Activated CD8-positive, alpha-beta memory T cell treated with anti-CD3 and anti-CD28 coated beads for 1 hour (primary cell): ENCODE data around the gene SNHG17.
"Not testable (repeated sequence)": the region's sequence is repeated elsewhere in the genome, so short reads cannot be mapped to it uniquely, and the experiment has no call there.

Experiments used
- DNase-seq, 2 donors: peaks; one replicate each; pipeline ENCODE4 v3.0.0-alpha.2; 2020; ENCODE audit warnings: low read depth in 1 of 2; ENCODE audit errors: extremely low read depth in 1 of 2

The SNHG17 gene

DNA sequence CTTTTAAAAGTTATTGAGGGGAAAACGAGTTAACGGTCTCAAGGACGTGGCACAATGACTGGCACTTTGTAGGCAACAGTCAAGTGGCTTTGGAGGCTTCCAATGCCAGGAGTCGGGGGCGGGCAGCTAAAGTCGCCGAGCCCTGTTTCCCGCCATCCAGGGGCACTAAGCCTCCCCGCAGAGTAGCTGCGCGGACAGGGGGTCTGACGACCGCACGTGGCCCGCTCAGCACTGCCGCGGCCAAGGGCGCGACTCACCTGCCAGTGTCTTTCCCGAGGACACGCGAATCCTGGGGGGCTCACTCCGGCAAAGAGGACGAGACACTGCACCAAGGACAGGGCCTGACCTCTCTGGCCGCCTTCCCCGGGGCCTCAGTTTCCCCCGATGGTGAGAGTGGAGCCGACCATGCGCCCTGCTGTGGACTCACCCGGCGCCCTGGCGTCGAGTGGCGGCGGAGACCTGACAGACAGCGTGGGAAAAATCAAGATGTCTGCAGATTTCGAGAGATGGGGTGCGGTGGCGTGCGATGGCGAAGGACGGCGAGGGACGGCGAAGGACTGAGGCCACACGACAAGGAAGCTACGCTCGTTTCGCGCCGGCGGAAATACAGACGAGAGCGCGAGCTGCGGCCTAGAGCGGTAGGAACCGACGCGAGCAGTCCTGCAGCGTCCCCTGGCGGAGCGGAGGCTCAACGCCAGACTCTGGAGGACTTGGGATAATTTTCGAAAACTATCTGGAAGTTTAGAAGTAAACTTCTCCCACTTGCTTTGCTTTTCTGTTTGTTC is at the start of gene SNHG17:
TSS of gene SNHG17 (minus strand) at position 559 of the 785 bp plus-strand sequence.
- peak; percentile 67 to 84 for DNase-seq

DNA sequence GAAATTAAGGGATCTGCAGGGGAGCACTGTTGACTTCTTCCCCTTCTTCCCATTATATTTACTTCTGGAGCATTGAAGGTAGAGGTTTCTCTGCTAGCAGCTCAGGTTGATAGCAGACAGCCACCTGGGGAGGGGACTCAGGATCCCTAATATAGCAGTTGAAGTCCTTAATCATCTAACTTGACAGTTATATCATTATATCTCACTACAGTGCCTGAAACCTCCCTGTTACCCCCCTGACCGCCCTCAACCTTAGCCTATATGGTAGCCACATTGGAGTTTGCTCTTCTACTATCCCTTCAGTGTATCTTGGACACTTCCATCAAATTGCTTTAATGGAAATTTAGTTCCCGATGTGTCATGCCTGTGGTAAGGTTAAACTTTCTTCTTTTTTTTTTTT is 44.5 kb upstream of the SNHG17 start:
- DNase-seq = no peak

DNA sequence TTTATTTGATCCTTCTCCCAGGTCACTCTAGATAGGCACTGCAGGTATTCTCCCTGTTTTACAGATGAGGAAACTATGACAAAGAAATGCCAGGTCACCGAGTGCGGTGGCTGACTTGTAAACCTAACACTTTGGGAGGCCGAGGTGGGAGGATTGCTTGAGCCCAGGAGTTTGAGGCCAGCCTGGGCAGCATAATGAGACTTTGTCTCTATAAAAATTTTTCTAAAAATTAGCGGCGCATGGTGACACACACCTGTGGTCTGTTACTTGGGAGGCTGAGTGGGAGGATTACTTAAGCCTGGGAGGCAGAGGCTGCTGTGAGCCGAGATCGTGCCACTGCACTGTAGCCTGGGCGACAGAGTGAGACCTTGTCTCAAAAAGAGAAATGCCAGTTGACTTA is 42.6 kb upstream of the SNHG17 start:
- DNase-seq = no peak

DNA sequence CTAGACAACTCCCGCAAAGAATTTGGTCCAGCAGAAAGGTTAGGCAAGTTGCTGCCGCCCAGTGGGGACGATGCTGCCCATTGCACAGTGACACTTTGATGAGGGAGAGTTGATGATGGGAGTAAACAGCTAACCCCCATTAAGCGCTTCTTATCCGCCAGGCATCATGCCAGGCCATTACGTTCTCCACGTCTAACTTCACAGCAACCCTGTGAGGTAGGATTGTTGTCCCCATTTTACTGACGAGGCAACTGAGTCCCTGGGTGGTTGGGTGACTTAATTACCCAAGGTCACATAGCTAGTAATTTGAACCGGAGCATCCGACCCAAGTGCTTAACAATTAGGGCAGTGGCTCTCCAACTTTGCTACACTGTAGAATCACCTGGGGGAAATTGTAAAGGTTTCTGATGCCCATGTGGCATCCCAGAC is 38.3 kb upstream of the SNHG17 start:
- no peak for DNase-seq

DNA sequence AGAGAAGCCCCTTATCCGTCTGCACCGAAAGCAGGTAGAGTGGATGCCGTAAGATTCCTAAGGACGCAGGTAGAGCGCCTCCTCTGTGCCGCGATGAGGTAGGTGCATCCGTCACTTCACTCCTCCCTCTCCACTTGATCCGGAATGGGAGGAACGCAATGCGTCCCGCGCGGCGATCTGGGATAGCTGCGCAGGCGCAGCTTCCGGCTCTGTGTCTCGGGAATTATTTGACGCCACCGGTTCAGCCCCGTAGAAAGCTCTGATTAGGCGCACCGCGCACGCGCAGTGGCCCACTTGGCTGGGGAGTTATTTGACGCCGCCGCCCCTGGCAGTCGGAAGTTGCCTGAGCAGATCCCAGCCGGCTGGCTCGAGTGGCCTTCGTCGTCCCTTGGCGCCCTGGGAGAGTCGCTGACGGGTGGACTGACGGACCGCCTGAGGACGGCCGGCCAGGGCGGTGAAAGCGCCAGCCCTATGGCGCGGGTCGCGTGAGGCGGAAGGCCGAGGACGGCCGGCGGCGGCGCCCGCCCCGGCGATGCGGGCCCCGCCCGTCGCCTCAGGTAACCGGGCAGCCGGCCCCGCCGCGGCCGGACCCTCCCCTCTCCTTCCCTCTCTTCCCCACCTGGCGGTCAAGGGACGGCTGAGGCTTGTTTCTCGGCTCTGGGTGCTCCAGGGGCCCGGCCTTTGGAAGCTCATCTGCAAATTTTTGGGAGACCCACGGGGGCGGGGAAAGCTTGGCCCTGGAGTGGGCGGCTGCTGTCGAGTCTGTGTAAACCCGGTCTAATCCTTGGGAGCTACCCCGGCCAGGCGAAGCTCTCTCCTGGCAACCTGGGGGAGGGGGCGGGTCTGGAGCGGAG is 37.6 kb upstream of the SNHG17 start, which contains the start of gene RALGAPB:
TSS of gene RALGAPB (plus strand) at position 331 of the 854 bp plus-strand sequence. CDS start 15,590 bp downstream, outside the sequence.
- peak; percentile 97 for DNase-seq

DNA sequence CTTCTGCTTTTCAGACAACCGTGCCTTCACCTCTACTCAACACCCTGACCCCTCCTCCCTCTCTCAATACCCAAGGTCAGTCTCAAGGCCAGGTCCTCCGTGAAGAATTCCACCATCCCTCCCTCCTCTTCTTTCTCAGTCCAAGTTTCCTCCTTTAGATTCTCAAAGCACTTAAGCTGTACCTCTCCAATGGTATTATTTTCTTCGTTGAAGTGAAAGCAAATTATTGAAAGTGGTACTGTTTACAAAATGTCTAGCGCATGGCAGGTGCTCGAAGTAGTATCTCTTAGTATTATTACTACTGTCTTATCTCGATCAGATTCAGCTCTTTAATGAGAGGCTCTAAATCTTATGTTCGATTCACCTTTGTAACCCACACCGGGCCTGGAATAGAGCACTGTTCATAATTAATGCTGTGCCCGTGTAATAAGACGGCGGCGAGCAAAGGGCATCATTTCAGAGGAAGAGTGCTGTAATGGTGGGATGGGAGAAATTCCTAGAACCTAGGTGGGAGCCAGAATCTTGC is 36.9 kb upstream of the SNHG17 start:
- DNase-seq = no peak

DNA sequence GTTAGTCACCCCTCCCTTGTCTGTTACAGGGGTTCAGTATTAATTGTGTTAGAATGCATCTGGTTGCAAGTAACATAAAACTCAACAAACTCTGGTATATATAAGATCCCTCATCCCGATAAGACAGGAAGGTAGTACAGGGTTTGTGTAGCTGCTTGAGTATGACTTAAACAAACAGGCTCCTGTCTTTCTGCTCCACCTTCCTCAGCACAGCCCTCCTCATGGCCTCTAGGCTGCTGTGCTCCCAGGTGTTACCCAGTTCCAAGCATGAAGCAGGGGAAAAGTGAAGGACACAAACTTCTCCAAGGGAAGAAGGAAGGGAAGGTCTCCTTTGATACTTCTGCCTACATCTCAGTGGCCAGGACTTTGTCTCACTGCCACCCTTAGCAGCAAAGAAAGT is 36.1 kb upstream of the SNHG17 start:
- DNase-seq = no peak

DNA sequence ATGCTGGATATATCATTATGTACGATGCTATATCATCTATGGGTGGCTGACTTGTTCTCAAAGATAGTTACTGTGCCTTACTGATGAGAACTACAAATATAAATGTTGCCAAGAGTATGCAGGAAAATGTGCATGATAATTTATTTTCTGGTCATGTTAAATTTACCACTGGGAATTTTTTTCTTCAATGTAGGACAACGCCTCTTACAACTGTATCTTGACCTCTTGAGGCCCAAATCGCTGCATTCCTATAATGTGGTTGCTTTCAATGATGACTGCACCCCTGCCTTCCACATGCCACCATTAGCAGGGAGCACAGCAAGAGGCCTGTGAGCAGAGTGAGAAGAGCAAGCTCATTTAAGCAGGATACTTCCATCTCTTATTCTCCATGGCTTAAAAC is 31.9 kb upstream of the SNHG17 start:
- DNase-seq = no peak

DNA sequence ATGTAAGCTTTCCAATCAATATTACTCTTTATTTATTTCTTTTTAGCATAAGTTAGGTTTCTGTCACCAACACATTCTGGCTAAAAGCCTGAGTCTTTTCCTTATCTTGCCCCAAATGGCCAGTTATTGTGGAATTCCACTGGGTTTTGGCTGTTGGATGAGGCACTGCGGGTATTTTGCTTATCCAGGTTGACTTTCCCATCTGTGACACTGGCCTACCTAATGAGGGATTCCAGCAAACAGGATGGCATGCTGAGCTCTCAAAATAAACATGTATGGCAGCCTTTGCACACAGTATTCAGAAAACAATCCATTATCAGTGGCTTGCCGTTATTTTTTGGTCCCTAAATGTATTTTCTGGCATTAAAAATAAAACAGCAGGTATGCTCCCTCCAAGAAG is 31.0 kb upstream of the SNHG17 start:
- DNase-seq = no peak

DNA sequence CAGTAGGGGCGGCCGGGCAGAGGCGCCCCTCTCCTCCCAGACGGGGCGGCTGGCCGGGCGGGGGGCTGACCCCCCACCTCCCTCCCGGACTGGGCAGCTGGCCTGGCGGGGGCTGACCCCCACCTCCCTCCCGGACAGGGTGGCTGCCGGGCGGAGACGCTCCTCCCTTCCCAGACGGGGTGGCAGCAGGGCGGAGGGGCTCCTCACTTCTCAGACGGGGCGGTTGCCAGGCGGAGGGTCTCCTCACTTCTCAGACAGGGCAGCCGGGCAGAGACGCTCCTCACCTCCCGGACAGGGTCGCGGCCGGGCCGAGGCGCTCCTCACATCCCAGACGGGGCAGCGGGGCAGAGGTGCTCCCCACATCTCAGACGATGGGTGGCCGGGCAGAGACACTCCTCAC is 26.4 kb upstream of the SNHG17 start:
- not testable (repeated sequence) for DNase-seq

DNA sequence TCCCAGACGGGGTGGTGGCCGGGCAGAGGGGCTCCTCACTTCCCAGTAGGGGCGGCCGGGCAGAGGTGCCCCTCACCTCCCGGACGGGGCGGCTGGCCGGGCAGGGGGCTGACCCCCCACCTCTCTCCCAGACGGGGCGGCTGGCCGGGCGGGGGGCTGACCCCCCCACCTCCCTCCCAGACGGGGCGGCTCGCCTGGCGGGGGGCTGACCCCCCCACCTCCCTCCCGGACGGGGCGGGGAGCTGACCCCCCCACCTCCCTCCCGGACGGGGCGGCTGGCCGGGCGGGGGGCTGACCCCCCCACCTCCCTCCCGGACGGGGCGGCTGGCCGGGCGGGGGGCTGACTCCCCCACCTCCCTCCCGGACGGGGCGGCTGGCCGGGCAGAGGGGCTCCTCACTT is 26.0 kb upstream of the SNHG17 start:
- DNase-seq = not testable (repeated sequence)

DNA sequence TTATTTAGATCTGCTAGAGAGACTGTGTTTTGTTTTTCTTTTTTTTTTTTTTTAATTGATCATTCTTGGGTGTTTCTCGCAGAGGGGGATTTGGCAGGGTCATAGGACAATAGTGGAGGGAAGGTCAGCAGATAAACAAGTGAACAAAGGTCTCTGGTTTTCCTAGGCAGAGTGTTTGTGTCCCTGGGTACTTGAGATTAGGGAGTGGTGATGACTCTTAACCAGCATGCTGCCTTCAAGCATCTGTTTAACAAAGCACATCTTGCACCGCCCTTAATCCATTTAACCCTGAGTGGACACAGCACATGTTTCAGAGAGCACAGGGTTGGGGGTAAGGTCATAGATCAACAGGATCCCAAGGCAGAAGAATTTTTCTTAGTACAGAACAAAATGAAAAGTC is 25.5 kb upstream of the SNHG17 start:
- not testable (repeated sequence) for DNase-seq

DNA sequence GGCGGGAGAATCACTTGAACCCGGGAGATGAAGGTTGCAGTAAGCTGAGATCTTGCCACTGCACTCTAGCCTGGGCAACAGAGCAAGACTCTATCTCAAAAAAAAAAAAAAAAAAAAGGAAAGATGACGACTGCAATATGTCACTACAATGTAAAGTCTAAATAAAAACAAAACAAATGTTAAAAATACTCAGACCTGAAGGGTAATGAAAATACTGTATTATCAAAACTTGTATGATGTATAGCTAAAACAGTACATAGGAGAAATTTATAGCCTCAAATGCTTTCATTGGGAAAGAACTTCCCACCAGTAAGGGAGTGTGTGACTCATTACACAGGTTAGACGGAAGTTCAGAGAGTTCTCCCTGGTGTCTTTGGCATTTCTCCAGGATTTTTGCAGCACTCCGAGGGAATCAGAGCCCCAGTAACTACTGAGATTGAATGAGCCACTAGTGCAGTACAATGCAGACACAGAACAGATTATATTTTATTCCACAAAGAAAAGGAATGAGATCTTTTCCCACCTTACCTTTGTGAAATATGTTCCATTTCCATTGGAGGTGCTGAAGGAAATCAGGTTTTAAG is 25.0 kb upstream of the SNHG17 start:
- no peak for DNase-seq

DNA sequence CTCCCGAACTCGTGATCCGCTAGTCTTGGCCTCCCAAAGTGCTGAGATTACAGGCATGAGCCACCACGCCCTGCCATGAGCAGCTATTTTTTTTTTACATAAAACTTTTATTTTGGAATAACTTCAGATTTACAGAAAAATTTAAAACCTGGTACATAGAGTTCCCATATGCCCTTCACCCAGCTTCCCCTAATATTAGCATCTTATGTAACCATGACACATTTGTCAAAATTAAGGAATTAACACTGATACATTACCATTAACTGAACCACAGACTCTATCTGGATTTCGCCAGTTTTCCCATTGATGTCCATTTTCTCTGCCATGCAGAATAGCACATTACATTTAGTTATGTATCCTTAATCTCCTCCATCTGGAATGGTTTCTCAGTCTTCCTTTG is 23.2 kb upstream of the SNHG17 start:
- no peak for DNase-seq

DNA sequence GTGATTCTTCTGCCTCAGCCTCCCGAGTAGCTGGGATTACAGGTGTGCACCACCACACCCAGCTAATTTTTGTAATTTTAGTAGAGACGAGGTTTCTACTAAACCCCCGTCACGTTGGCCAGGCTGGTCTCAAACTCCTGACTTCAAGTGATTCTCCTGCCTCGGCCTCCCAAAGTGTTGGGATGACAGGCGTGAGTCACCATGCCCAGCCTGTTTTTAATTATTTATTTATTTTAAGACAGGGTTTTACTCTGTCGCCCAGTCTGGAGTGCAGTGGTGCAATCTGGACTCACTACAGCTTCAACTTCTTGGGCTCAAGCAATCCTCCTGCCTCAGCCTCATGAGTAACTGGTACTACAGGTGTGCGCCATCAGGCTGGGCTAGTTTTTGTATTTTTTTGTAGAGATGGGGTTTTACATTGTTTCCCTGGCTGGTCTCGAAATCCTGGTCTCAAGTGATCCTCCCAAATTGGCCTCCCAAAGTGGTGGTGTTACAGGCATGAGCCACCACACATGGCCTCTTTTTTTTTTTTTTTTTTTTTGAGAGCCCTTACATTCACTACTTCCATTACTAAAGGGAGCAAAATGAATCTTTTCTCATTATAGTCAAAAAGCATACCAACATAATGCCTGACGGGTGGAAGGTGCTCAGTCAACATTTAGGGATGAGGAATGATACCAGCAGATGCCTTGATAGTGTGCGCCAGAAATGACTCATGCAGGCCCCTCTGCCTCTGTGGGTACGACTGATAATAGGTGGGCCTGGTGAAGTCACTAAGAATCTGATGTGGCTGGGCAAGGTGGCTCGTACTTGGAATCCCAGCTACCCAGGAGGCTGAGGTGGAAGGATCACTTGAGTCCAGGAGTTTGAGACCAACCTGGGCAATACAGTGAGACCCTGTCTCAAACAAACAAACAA is 19.7 kb upstream of the SNHG17 start:
- DNase-seq = no peak

DNA sequence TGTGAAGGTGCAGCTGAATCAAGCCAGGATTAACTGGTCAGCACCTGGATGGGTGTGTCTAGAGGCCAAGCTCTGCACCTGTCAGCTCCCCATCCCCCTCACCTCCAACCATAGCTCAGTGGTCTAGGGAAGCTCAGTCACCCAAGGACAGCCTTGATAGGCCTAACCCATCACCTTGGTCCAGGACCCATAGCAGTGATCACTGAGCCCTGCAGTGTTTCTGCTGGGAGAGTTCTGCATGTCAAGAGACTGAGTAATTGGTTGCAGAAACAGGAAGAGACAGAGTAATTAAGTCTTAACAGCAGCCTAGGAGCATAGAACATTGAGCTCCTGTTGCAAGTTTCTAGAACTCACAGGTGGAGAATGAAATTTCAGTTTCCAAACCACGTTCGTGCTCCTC is 18.8 kb upstream of the SNHG17 start:
- no peak for DNase-seq

DNA sequence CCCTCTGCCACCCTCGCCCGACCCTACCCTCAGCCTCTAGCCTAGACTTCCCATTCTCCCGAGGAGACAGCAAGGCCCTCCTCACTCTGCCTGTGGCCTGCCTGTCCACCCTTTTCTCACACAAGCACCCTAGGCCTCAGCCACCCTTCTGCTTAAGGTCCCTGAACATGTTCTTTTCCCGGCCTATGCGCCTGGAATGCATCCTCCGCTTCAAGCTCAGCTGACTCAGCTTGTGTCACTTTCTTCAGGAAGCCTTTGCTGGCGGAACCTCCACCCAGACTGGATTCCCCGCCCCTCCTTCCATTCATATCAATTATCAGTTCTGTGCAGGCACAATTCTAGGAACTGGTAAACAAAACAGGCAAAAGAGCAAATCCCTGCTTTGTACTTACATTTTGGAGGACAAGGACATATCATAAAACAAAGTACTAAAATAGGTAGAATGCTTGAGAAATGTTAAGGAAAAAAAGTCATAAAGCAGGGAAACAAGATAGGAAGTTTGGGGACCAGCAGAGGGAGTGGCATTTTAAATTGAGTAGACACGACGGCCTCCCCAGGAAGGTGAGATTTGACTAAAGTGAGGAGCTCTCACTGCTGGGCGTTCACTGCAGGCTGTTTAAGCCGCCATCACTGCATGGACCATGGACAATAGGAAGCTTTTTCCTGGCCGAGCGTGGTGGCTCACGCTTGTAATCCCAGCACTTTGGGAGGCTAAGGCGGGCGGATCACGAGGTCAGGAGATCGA is 17.9 kb upstream of the SNHG17 start:
- DNase-seq = no peak

DNA sequence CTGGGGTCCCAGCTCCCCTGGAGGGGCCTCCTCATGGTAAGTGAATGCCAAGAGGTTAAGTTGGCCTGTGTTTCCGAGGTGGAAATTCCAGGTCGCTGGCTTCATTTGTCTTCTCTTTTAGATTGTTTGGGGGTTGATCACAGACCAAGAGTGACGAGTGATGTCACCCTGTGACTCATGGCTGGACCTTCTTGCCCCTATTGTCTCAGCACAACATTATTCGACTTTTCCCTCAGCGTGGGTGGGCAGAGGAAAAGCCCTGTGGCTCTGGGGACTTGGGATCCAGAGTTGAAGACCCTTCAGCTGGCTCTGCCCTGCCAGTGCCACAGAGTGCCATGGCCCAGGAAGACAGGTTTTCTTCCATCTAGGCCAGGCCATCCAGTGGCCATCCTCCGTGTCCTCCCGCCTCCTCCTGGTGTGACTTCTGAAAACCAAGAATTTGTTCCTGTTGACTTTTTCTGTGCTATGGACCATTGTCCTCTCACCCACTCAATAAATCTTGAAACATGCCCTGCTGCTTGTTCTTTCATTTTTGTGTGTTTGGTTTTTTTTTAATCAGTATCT is 15.4 kb upstream of the SNHG17 start:
- no peak for DNase-seq

DNA sequence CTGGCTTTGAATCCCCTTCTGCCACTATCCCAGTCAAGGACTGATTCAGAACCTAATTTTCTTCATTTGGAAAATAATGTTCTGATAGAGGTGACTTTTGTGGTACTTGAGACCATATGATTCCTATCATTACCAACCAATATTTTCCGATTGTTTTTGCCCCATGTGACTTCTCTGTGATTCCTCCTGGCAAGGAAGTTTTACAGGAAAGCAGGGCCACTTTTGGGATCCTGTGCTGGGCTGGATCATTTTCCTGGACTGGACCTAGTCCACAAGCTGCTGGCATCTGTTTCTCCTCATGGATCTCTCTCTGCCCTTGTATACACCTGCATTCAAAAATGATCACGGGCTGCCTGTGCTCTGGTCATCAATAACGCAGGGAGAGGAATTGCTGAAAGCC is 13.9 kb upstream of the SNHG17 start:
- DNase-seq = no peak
